GM18526 (cell line): ENCODE results near the gene TP53RK.

Experiments used
- POLR2A ChIP-seq: IDR thresholded peaks from 3 replicates; pipeline ENCODE4 v1.6.1; 2011; ENCODE audit not compliant: insufficient read length; ENCODE audit errors: extremely low read depth

TP53RK gene

GRCh38 chr20:46652699-46653098, 36.5 kb downstream of the TP53RK start:
- no peak for TF ChIP-seq POLR2A

DNA sequence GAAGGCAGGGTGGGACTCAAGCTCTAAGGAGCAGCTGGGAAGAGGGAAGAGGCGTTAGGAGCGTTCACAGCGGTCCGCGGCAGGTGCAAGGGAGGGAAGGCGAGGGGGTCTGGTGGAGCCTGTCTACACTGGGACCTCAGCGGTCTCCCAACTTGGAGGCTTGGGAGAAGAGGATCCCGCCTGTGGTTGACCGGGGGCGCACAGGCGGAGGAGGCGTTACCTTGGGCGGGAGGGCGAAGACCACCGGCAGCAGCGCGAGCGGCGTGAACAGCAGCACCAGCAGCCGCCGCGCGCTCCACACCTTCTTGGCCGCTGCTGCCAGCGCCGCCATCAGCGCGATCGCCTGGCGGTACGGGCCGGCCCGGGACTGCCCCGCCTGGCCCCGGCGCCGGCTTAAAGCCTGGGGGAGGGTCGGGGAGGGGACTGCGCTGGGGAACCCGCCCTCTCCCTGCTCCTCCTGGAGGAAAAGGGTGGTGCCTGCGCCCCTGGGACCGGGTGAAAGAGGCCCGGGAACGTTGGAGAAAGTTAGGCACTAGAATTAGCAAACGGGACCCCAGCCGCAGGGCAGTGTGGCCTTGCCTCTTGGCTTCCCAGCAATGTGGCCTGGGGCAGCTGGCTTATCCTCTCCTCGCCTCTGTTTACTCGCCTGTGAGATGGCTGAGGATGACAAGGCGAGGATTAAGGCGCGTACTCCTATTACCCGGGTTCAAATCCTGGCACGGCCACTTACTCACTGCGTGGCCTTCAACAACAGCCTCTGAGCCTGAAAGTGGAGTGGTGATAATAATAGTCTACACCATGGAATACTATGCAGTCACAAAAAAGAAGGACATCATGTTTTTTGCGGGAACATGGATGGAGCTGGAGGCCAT, 37.9 kb downstream of the TP53RK start, which contains the start of gene SLC13A3:
TSS of gene SLC13A3 (minus strand) at position 369 of the 872 bp plus-strand sequence. CDS start at position 331, 38 bp downstream.
- TF ChIP-seq POLR2A: no peak

DNA sequence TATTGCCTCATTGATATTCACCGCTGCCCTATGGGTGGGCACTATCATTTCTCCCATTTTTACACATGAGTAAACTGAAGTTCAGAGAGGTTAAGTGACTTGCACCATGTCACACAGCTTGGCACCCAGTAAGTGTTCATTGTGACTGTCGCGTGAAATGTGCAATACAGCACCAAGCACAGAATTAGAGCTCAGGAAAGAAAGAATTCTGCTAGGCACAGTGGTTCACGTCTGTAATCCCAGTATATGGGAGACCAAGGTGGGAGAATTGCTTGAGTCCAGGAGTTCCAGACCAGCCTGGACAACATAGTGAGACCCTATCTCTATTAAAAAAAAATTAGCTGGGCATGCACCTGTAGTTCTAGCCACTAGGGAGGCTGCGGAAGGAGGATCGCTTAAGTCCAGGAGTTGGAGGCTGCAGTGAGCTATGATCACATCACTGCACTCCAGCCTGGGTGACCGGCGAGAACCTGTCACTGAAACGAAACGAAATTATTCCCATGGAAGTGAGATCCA, 38.6 kb downstream of the TP53RK start:
- TF ChIP-seq POLR2A: no peak

DNA sequence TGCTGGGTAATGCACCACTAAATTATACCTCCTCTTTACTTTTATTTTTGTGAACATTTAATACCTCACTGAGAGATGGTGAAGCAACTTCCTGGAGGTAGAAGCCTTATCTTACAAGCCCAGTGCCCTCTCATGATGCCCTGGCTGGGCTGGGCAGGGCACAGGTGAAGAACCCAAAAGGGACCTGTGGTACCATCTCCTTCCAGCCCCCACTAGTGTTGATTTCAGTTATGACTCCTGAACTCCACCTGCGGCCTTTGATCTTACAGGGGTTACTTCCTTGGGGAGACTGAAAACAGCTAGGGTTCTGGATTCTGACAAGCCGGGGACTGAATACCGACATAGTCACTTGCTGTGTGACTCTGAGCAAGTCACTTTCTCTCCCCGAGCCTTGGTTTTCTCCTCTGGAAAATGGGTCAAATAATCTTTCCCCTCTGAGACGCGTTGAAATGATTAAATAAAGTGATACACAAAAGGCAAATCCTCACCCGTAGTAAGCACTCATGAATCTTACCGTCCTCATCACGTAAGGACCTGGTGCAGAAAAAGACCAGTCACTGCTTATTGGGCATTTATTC, 39.2 kb downstream of the TP53RK start:
- no peak for TF ChIP-seq POLR2A

DNA sequence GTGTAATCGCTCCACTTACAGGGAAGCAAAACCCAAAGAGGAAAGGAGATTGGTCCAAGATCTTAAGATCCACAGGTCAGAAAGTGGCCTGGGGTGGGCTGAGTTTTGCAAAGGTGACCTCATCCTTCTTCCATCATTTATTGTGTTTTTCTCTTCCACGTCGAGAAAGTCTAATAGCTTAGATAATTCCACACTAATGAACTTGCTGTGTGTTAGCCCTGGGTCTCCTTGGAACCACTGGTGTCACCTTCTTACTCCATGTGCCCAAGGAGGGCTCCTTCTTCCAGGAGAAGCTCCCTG, 39.6 kb downstream of the TP53RK start:
- no peak for TF ChIP-seq POLR2A

DNA sequence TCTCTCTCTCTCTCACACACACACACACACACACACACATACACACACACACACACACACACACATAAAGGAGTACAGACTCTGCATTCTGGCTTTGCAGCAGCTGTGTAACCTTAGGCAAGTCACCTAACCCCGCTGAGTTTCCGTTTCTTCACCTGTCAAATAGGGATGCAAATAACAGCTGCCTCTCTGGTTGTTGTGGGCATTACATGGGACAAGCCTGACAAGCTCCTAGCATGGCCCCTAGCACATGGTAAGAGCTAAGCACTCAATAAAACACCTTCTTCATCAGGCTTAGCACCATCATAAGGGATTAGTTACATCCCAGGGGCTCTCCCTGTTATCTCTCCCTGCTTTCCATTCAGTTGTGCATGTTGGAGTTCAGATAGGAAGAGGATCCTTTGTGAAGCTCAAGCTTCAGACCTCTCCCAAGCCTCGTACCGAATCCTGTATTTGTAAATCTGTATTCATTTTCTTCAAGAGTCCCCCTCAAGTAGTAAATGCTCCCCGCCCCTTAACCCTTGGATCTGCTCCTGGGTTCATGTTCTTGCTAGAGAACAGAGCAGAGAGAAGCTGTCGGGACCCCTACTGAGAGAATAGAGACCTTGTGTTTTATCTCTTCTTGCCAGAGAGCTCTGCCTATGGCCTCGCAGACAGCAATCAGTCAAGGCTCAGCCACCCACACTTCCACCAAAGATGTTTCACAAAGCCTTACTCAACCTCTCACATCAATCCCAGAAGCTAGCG, 40.2 kb downstream of the TP53RK start:
- no peak for TF ChIP-seq POLR2A

DNA sequence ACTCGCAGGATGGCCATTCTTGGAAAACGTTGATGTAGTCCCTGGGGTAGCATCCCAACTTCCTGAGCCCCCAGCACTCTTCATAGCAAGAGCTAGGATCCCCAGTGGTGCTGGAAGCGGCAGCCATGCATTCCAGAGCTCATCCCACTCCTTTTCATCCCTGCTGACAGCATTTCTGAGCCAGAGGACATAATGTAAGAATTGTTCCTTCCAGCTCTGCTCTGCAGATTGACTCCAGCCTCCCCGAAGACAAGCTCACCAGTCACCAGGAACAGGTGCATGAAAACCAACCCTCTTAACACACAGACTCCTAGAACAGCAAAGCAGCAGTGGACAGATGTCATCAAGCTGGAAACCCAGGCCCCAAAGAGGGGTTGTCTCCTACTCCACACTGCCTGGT, 41.8 kb downstream of the TP53RK start:
- TF ChIP-seq POLR2A: no peak

GRCh38 chr20:46646659-46647380, 42.4 kb downstream of the TP53RK start:
- TF ChIP-seq POLR2A: no peak

DNA sequence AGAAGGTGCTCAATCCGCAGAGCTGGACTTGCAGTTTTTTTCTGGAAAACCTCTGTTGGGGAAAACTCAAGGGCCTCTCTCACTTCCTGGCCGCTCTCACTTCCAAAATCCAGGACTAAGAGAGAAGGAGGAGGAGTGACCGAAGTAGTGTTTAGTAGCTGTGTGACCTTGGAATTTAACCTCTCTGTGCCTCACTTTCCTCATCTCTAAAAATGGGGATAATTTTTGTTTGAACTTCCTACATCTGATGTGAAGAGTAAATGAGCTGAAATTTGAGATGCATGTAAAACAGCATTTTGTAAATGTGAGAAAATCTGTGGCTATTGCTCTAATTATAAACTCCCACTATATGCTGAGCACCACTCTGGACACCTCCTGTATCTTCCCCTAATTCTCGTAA, 43.1 kb downstream of the TP53RK start:
- no peak for TF ChIP-seq POLR2A

GRCh38 chr20:46644733-46645132, 44.5 kb downstream of the TP53RK start:
- no peak for TF ChIP-seq POLR2A

DNA sequence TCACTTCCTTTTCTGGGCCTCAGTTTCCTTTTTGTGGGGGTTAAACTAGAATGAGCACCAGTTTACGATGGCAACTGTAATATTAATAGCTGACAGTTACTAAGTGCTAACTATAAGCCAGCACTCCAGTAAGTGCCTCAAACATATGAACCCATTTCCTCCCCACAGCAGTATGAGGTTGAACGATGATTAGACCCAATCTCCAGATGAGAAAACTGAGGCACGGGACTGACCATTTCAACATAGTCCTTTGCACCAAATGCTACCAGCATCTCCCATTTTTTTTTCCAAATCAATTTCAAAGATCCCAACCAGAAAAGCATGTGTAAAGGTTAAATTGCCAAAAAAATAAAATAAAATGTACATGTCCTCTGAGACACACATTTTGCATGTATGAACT, 45.1 kb downstream of the TP53RK start:
- TF ChIP-seq POLR2A: no peak

- no peak for TF ChIP-seq POLR2A
Measured at GRCh38 chr20:46642969-46643343, 46.3 kb downstream of the TP53RK start.

- TF ChIP-seq POLR2A: no peak
Measured at GRCh38 chr20:46642265-46642968, 46.8 kb downstream of the TP53RK start.

- no peak for TF ChIP-seq POLR2A
Measured at GRCh38 chr20:46641424-46641823, 47.8 kb downstream of the TP53RK start.
